K562 (cell line): Measurements from ENCODE around the gene FAAH.

Source experiments
- CBX5 ChIP-seq: IDR thresholded peaks from 2 replicates; pipeline ENCODE4 v1.6.1; 2014; ENCODE audit warnings: low read depth, borderline replicate concordance
- CHD2 ChIP-seq: IDR thresholded peaks from 2 replicates; pipeline ENCODE4 v1.6.1; 2011; ENCODE audit warnings: low read depth, low read length
- CREM ChIP-seq: IDR thresholded peaks from 2 replicates; pipeline ENCODE4 v1.6.1; 2014; ENCODE audit warnings: antibody characterized with exemption, low read depth
- CTCF ChIP-seq, 3 experiments: IDR thresholded peaks in 2 of 3; conservative IDR thresholded peaks in 1 of 3; 2 replicates each; pipeline ENCODE4 v1.5.1; 2011 to 2012; ENCODE audit warnings: low read length in 3 of 3, mild to moderate bottlenecking in 3 of 3, control low read depth in 2 of 3, improper control_type of control experiment in 1 of 3, inconsistent platforms in 1 of 3, low read depth in 1 of 3, mixed read lengths in 1 of 3, moderate library complexity in 1 of 3; ENCODE audit not compliant: insufficient read depth in 2 of 3
- FOXK2 ChIP-seq, 2 experiments: fragments of 450-650 bp; IDR thresholded peaks in 1 of 2; conservative IDR thresholded peaks in 1 of 2; 2 replicates each; pipeline ENCODE4 v1.6.1; 2016; ENCODE audit warnings: low read depth in 2 of 2, mild to moderate bottlenecking in 1 of 2
- GABPA ChIP-seq: fragments of 200-800 bp; sonication (Bioruptor generic); conservative IDR thresholded peaks from 2 replicates; pipeline ENCODE4 v1.6.1; 2016; ENCODE audit warnings: low read depth, missing genetic modification characterization, missing compliant biosample characterization
- HMG20A ChIP-seq: fragments of 450-650 bp; formaldehyde crosslinking; conservative IDR thresholded peaks from 2 replicates; pipeline ENCODE4 v1.4.0; 2020; ENCODE audit warnings: mild to moderate bottlenecking, mixed read lengths
- ID3 ChIP-seq, 2 experiments: fragments of 250-450 bp in 1 of 2; fragments of 450-650 bp in 1 of 2; sonication (Bioruptor Pico) in 1 of 2; IDR thresholded peaks; 2 replicates each; pipeline versions ENCODE4 v1.6.1 to v1.8.0; 2016 to 2021; ENCODE audit warnings: mild to moderate bottlenecking in 2 of 2, moderate library complexity in 2 of 2, missing compliant biosample characterization in 1 of 2, missing genetic modification characterization in 1 of 2
- JUNB ChIP-seq: fragments of 450-650 bp; formaldehyde crosslinking; conservative IDR thresholded peaks from 2 replicates; pipeline ENCODE4 v1.4.0; 2020; ENCODE audit warnings: mild to moderate bottlenecking
- REST ChIP-seq, 2 experiments: fragments of 450-650 bp; formaldehyde crosslinking in 1 of 2; IDR thresholded peaks; 2 replicates each; pipeline versions ENCODE4 v1.4.0 to v1.6.1; 2014 to 2020; ENCODE audit warnings: mild to moderate bottlenecking in 2 of 2, borderline replicate concordance in 1 of 2, low read depth in 1 of 2
- SAFB2 ChIP-seq: fragments of 200-400 bp; formaldehyde crosslinking; IDR thresholded peaks from 2 replicates; pipeline ENCODE4 v1.6.1; 2018; ENCODE audit warnings: borderline replicate concordance, low read length, low read depth, moderate library complexity; ENCODE audit not compliant: severe bottlenecking
- SREBF2 ChIP-seq: sonication (generic); formaldehyde crosslinking; IDR thresholded peaks from 2 replicates; pipeline ENCODE4 v1.4.0; 2020; ENCODE audit warnings: mild to moderate bottlenecking, missing genetic modification reagents
- SRF ChIP-seq, 2 experiments: fragments of 250-450, 450-650 bp in 1 of 2; sonication (Bioruptor Pico) in 1 of 2; sonication (generic) in 1 of 2; formaldehyde crosslinking; IDR thresholded peaks; 2 replicates each; pipeline versions ENCODE4 v1.5.0 to v1.5.1; 2020 to 2022; ENCODE audit warnings: mild to moderate bottlenecking in 1 of 2, missing genetic modification reagents in 1 of 2

- TF ChIP-seq CTCF (IDR thresholded peaks at IDR 0.05 in 2 of 3, conservative IDR thresholded peaks at IDR 0.05 in 1 of 3; ENCODE audit: insufficient read depth in 2 of 3, low read depth in 1 of 3, low read length in 3 of 3), result peak in 1 of 3 experiments; percentile 9; a peak in 1 of 6 replicates
- TF ChIP-seq FOXK2 (conservative IDR thresholded peaks at IDR 0.05 in 1 of 2, IDR thresholded peaks at IDR 0.05 in 1 of 2; ENCODE audit: low read depth in 2 of 2), result no peak
- TF ChIP-seq SREBF2 (CRISPR knock-in tag), result no peak
- TF ChIP-seq REST (IDR thresholded peaks at IDR 0.05; ENCODE audit: borderline replicate concordance), result no peak
- no peak for TF ChIP-seq REST (CRISPR knock-in tag; IDR thresholded peaks at IDR 0.05; ENCODE audit: low read depth)
- no peak for TF ChIP-seq JUNB
- no peak for TF ChIP-seq GABPA (tag)
- TF ChIP-seq SRF (CRISPR knock-in tag; IDR thresholded peaks at IDR 0.05), result no peak
- TF ChIP-seq CBX5, result no peak
- no peak for TF ChIP-seq CREM
- TF ChIP-seq HMG20A (CRISPR knock-in tag), result no peak
- TF ChIP-seq CHD2, result no peak
- TF ChIP-seq ID3 (CRISPR knock-in tag; IDR thresholded peaks at IDR 0.05), result no peak
- no peak for TF ChIP-seq ID3 (tag; IDR thresholded peaks at IDR 0.05)
- no peak for TF ChIP-seq SAFB2
Observed at GRCh38 chr1:46372431-46372830, 21.7 kb upstream of the FAAH start.
